ENCODE measurements around the gene ARV1. TPM values are rescaled to one million over a fixed set of nuclear protein-coding genes. Genes with fewer than 3 reads are reported as not detected.

ARV1 gene
- total RNA-seq, 1 experiment from 2014 or later, result 4.0 TPM

GRCh38 chr1:231011360-231011759 lies 32.5 kb downstream of the ARV1 start:
- Histone ChIP-seq H2AFZ (ENCODE audit: low read depth, low read length, poor library complexity, severe bottlenecking) (no peak overlapping the region), H3K4me3 (replicated peaks in 1 of 2; ENCODE audit: low read depth in 1 of 2, low read length in 2 of 2) (no peak overlapping the region), H3K4me1 (ENCODE audit: control insufficient read depth in 1 of 2, insufficient read depth in 2 of 2, low read length in 2 of 2) (no peaks in the 10 kb centered on the region), H3K36me3 (ENCODE audit: control insufficient read depth in 1 of 2, insufficient read depth in 2 of 2, low read length in 2 of 2) (no peaks in the 10 kb centered on the region), H3K4me2 (ENCODE audit: low read length) (no peak overlapping the region), H3K9ac (ENCODE audit: low read length) (no peak overlapping the region), H3K9me3 (ENCODE audit: control insufficient read depth in 1 of 2, insufficient read depth in 1 of 2, low read depth in 1 of 2, low read length in 2 of 2) (no peaks in the 10 kb centered on the region; a peak in 1 of 4 replicates), H3K27ac (ENCODE audit: low read depth, low read length) (no peak overlapping the region), H3K79me2 (ENCODE audit: insufficient read depth, low read length) (no peaks in the 10 kb centered on the region), H4K20me1 (ENCODE audit: insufficient read depth) (no peaks in the 10 kb centered on the region), H3K27me3 (ENCODE audit: insufficient read depth, low read length) (no peaks in the 10 kb centered on the region), H3K9me2 (ENCODE audit: insufficient read depth) (no peaks in the 10 kb centered on the region)
- BruUV-seq (replicated peaks), result no TSS peak
- RAD21 ChIA-PET (ENCODE audit: low non-redundant PET in 1 of 2, low total read pairs in 2 of 2, uncharacterized antibody in 2 of 2, unreplicated experiment in 2 of 2), result no interaction called here
- CTCF ChIA-PET, result no interaction called here
- POLR2A ChIA-PET, result no interaction called here
- DNase-seq (ENCODE audit: low read depth, low spot score) (no peak), ATAC-seq (no peak)
- no peak for TF ChIP-seq EGR1 (IDR thresholded peaks at IDR 0.05; ENCODE audit: low read depth)
- no peak for TF ChIP-seq TCF7L2 (IDR thresholded peaks at IDR 0.05; ENCODE audit: borderline replicate concordance, extremely low read depth, insufficient read depth, insufficient read length)
- TF ChIP-seq ZNF274 (IDR thresholded peaks at IDR 0.05; ENCODE audit: low read depth, low read length), result no peak
- TF ChIP-seq YY1 (IDR thresholded peaks at IDR 0.05; ENCODE audit: extremely low read depth, insufficient replicate concordance, low read depth, low read length), result no peak
- TF ChIP-seq FOSL1 (IDR thresholded peaks at IDR 0.05; ENCODE audit: low read depth), result no peak
- no peak for TF ChIP-seq ZBTB33 (IDR thresholded peaks at IDR 0.05; ENCODE audit: extremely low read depth, insufficient replicate concordance, low read length)
- no peak for TF ChIP-seq SRF (IDR thresholded peaks at IDR 0.05; ENCODE audit: low read depth)
- no peak for TF ChIP-seq SP1 (IDR thresholded peaks at IDR 0.05; ENCODE audit: low read depth)
- no peak for TF ChIP-seq POLR2AphosphoS5 (IDR thresholded peaks at IDR 0.05; ENCODE audit: low read depth, low read length)
- TF ChIP-seq, protein P1, sequence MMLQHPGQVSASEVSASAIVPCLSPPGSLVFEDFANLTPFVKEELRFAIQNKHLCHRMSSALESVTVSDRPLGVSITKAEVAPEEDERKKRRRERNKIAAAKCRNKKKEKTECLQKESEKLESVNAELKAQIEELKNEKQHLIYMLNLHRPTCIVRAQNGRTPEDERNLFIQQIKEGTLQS (IDR thresholded peaks at IDR 0.05), result no peak
- no peak for TF ChIP-seq JUND (IDR thresholded peaks at IDR 0.05)
- no peak for TF ChIP-seq RAD21 (IDR thresholded peaks at IDR 0.05; ENCODE audit: low read depth)
- no peak for TF ChIP-seq CEBPB (IDR thresholded peaks at IDR 0.05; ENCODE audit: low read depth)
- TF ChIP-seq CBX3 (IDR thresholded peaks at IDR 0.05; ENCODE audit: low read depth), result no peak
- intact Hi-C loops (cut with micrococcal nuclease), result no loop called here

Measured in HCT116 (cell line).